Activated naive CD4-positive, alpha-beta T cell treated with anti-CD3 and anti-CD28 coated beads, Interleukin-2, amount 50 U/mL, for 16 hours (primary cell): ENCODE results near the gene TANGO6.
"Not testable (repeated sequence)": the region's sequence is repeated elsewhere in the genome, so short reads cannot be mapped to it uniquely, and the experiment has no call there.

ENCODE experiments used
- DNase-seq: peaks from one replicate; pipeline ENCODE4 v3.0.0-alpha.2; 2020

The TANGO6 gene

GRCh38 chr16:69107316-69107962, 264.1 kb downstream of the TANGO6 start:
- no peak for DNase-seq

- no peak for DNase-seq
These were observed 265.0 kb downstream of the TANGO6 start for GRCh38 chr16:69108064-69108904.

GRCh38 chr16:69108905-69109252, 265.5 kb downstream of the TANGO6 start:
- DNase-seq = no peak

- no peak for DNase-seq
These were observed 266.3 kb downstream of the TANGO6 start for GRCh38 chr16:69109486-69110270.

- DNase-seq = no peak
These were observed 267.1 kb downstream of the TANGO6 start for GRCh38 chr16:69110406-69110805.

GRCh38 chr16:69111216-69111875, 268.0 kb downstream of the TANGO6 start:
- no peak for DNase-seq

GRCh38 chr16:69111876-69112230, 268.5 kb downstream of the TANGO6 start:
- DNase-seq = no peak

GRCh38 chr16:69112285-69113129, 269.2 kb downstream of the TANGO6 start:
- DNase-seq = peak; percentile 59

- no peak for DNase-seq
These were observed 269.9 kb downstream of the TANGO6 start for GRCh38 chr16:69113216-69113615.

GRCh38 chr16:69114346-69114975, 271.1 kb downstream of the TANGO6 start:
- DNase-seq = no peak

- no peak for DNase-seq
These were observed 271.6 kb downstream of the TANGO6 start for GRCh38 chr16:69114976-69115355.

- DNase-seq = no peak
These were observed 272.0 kb downstream of the TANGO6 start for GRCh38 chr16:69115361-69115760.

GRCh38 chr16:69115837-69116236, 272.5 kb downstream of the TANGO6 start:
- no peak for DNase-seq

- no peak for DNase-seq
These were observed 273.0 kb downstream of the TANGO6 start for GRCh38 chr16:69116256-69116875.

GRCh38 chr16:69116906-69117305, 273.6 kb downstream of the TANGO6 start:
- DNase-seq = no peak

- no peak for DNase-seq
These were observed 275.1 kb downstream of the TANGO6 start for GRCh38 chr16:69118468-69118867.

- no peak for DNase-seq
These were observed 275.7 kb downstream of the TANGO6 start for GRCh38 chr16:69118994-69119393.

GRCh38 chr16:69119536-69119935, 276.2 kb downstream of the TANGO6 start:
- no peak for DNase-seq

GRCh38 chr16:69120096-69120664, 276.8 kb downstream of the TANGO6 start:
- no peak for DNase-seq

GRCh38 chr16:69123910-69124309, 280.6 kb downstream of the TANGO6 start:
- peak; percentile 67 for DNase-seq

- not testable (repeated sequence) for DNase-seq
These were observed 281.1 kb downstream of the TANGO6 start for GRCh38 chr16:69124406-69124805.
